IMR-90 (cell line): ENCODE results near the gene LZTS3. TPM values are rescaled to one million over a fixed set of nuclear protein-coding genes. Genes with fewer than 3 reads are reported as not detected.

ENCODE experiments used
- ATAC-seq: fragments of 200-7000 bp; cut with Tn5 transposase; 2 replicates; pipeline ENCODE4 v1.9.1; 2020; ENCODE audit warnings: low read depth, mild to moderate bottlenecking, moderate library complexity
- BruUV-seq: library from RNA; stranded (reverse); fragments of 400-500 nt; replicated peaks from 2 replicates; lab custom pipeline; 2021; lab: Mats Ljungman, UMichigan
- CTCF ChIA-PET: fragments of 300-600 bp; formaldehyde crosslinking; extraction: SDS; loops from one replicate; lab custom pipeline; 2021; ENCODE audit warnings: antibody characterized with exemption; lab: Yijun Ruan, JAX
- POLR2A ChIA-PET: fragments of 300-600 bp; sonication (Branson Sonifier 250); formaldehyde crosslinking; loops from one replicate; lab custom pipeline; 2022; ENCODE audit warnings: antibody characterized with exemption; ENCODE audit not compliant: unreplicated experiment; lab: Charles Lee
- DNase-seq: peaks from one replicate; pipeline ENCODE4 v3.0.0; 2013
- H2AFZ ChIP-seq: replicated peaks from 2 replicates; pipeline ENCODE3; 2013; ENCODE audit warnings: low read length, mild to moderate bottlenecking; ENCODE audit not compliant: poor library complexity
- H2AK5ac ChIP-seq: 2 replicates; pipeline ENCODE4 v1.6.1; 2013; ENCODE audit warnings: low read depth, low read length, inconsistent platforms
- H2AK9ac ChIP-seq: replicated peaks from 2 replicates; pipeline ENCODE3; 2013; ENCODE audit warnings: mild to moderate bottlenecking, low read depth, low read length, moderate library complexity; ENCODE audit not compliant: poor library complexity
- H2BK120ac ChIP-seq: 2 replicates; pipeline ENCODE4 v1.6.1; 2013; ENCODE audit warnings: low read depth, low read length, inconsistent platforms
- H2BK15ac ChIP-seq: 3 replicates; pipeline ENCODE4 v1.6.1; 2013; ENCODE audit warnings: low read depth, low read length, inconsistent platforms
- H2BK20ac ChIP-seq: 2 replicates; pipeline ENCODE4 v1.6.1; 2013; ENCODE audit warnings: low read depth, mild to moderate bottlenecking, inconsistent platforms, low read length, moderate library complexity
- H2BK5ac ChIP-seq: 2 replicates; pipeline ENCODE4 v1.6.1; 2013; ENCODE audit warnings: mild to moderate bottlenecking, low read depth, low read length, inconsistent platforms; ENCODE audit not compliant: poor library complexity, severe bottlenecking
- H3K14ac ChIP-seq: replicated peaks from 2 replicates; pipeline ENCODE4 v1.6.1; 2013; ENCODE audit warnings: low read depth, low read length, inconsistent platforms
- H3K18ac ChIP-seq: 2 replicates; pipeline ENCODE4 v1.6.1; 2013; ENCODE audit warnings: low read depth, low read length, control low read depth
- H3K23ac ChIP-seq: 2 replicates; pipeline ENCODE4 v1.6.1; 2013; ENCODE audit warnings: low read depth, low read length, inconsistent platforms
- H3K27ac ChIP-seq: 2 replicates; pipeline ENCODE4 v1.5.1; 2013; ENCODE audit warnings: mild to moderate bottlenecking, control low read depth, low read length; ENCODE audit not compliant: insufficient read depth
- H3K27me3 ChIP-seq: 2 replicates; pipeline ENCODE4 v1.6.1; 2013; ENCODE audit warnings: low read length; ENCODE audit not compliant: control insufficient read depth, insufficient read depth
- H3K36me3 ChIP-seq: 2 replicates; pipeline ENCODE4 v1.6.1; 2013; ENCODE audit warnings: low read length, mixed read lengths; ENCODE audit not compliant: control insufficient read depth, insufficient read depth
- H3K4ac ChIP-seq: 2 replicates; pipeline ENCODE4 v1.6.1; 2013; ENCODE audit warnings: low read depth, low read length, inconsistent platforms
- H3K4me1 ChIP-seq: 2 replicates; pipeline ENCODE4 v1.6.1; 2013; ENCODE audit warnings: low read length, mixed read lengths; ENCODE audit not compliant: control insufficient read depth, insufficient read depth
- H3K4me2 ChIP-seq: 2 replicates; pipeline ENCODE4 v1.6.1; 2013; ENCODE audit warnings: low read depth, mild to moderate bottlenecking, control low read depth, low read length, moderate library complexity
- H3K4me3 ChIP-seq: 2 replicates; pipeline ENCODE4 v1.5.1; 2013; ENCODE audit warnings: low read depth, mild to moderate bottlenecking, control low read depth, low read length, moderate library complexity; ENCODE audit not compliant: insufficient read depth
- H3K56ac ChIP-seq: 2 replicates; pipeline ENCODE4 v1.6.1; 2013; ENCODE audit warnings: low read length, inconsistent platforms; ENCODE audit not compliant: insufficient read depth; ENCODE audit errors: extremely low read depth
- H3K79me1 ChIP-seq, 2 experiments: 2 replicates each; pipeline ENCODE4 v1.6.1; 2013; ENCODE audit warnings: low read length in 2 of 2, inconsistent platforms in 1 of 2, low read depth in 1 of 2
- H3K9ac ChIP-seq: 2 replicates; pipeline ENCODE4 v1.6.1; 2013; ENCODE audit warnings: low read depth, low read length, control low read depth
- H3K9me1 ChIP-seq: 2 replicates; pipeline ENCODE4 v1.6.1; 2013; ENCODE audit warnings: low read length, inconsistent platforms; ENCODE audit not compliant: insufficient read depth
- H3K9me3 ChIP-seq: 2 replicates; pipeline ENCODE4 v1.6.1; 2013; ENCODE audit warnings: low read length; ENCODE audit not compliant: control insufficient read depth, insufficient read depth
- H4K20me1 ChIP-seq: 2 replicates; pipeline ENCODE4 v1.6.1; 2013; ENCODE audit warnings: low read length, inconsistent platforms; ENCODE audit not compliant: insufficient read depth
- H4K5ac ChIP-seq: 2 replicates; pipeline ENCODE4 v1.6.1; 2013; ENCODE audit warnings: mild to moderate bottlenecking, low read depth, low read length, control low read depth
- H4K8ac ChIP-seq, 2 experiments: 2 replicates each; pipeline ENCODE4 v1.6.1; 2013; ENCODE audit warnings: low read depth in 2 of 2, low read length in 2 of 2, control low read depth in 1 of 2, inconsistent platforms in 1 of 2
- H4K91ac ChIP-seq: 2 replicates; pipeline ENCODE4 v1.6.1; 2013; ENCODE audit warnings: low read depth, low read length, inconsistent platforms; ENCODE audit not compliant: insufficient read depth
- CHD1 ChIP-seq: IDR thresholded peaks from 2 replicates; pipeline ENCODE4 v1.6.1; 2012; ENCODE audit warnings: low read depth, low read length, improper control_type of control experiment
- MAFK ChIP-seq: IDR thresholded peaks from 2 replicates; pipeline ENCODE4 v1.6.1; 2012; ENCODE audit warnings: low read depth, low read length, improper control_type of control experiment
- MXI1 ChIP-seq: IDR thresholded peaks from 2 replicates; pipeline ENCODE4 v1.6.1; 2012; ENCODE audit warnings: low read depth, mild to moderate bottlenecking, low read length, moderate library complexity, borderline replicate concordance
- POLR2A ChIP-seq: IDR thresholded peaks from 2 replicates; pipeline ENCODE4 v1.6.1; 2012; ENCODE audit warnings: mild to moderate bottlenecking, low read depth, low read length
- RFX5 ChIP-seq: IDR thresholded peaks from 2 replicates; pipeline ENCODE4 v1.8.0; 2012; ENCODE audit warnings: low read depth, mild to moderate bottlenecking, low read length, moderate library complexity
- WGBS, 2 experiments: methylation state at CpG; one replicate each; pipeline versions ENCODE4 v1.1.5 to v1.1.7; 2013; ENCODE audit warnings: missing lambda C conversion rate in 2 of 2; ENCODE audit not compliant: insufficient read length in 1 of 2; ENCODE audit errors: extremely low coverage in 2 of 2; 5-methylcytosine and 5-hydroxymethylcytosine counted together
- dilution Hi-C: fragments of 300-500 bp; cut with HindIII; formaldehyde crosslinking; loops from one replicate; pipeline ENCODE4 v1.14.3; 2018; ENCODE audit warnings: low sequenced_read_pairs; ENCODE audit not compliant: unreplicated experiment
- in situ Hi-C: fragments of 300-500 bp; cut with MboI; formaldehyde crosslinking; loops from 3 replicates; pipeline ENCODE4 v1.14.3; 2019; ENCODE audit warnings: low sequenced_read_pairs, inconsistent platforms, mixed read lengths
- intact Hi-C: fragments of 100-400 bp; cut with micrococcal nuclease; formaldehyde crosslinking; loops from 2 replicates; pipeline ENCODE4 v1.10.0; 2022
- polyA plus RNA-seq, 3 experiments: library from polyadenylated mRNA; depleted of rRNA; stranded (reverse); fragments of >200 nt; gene quantifications; 2 replicates each; pipeline ENCODE4 v1.2.3, GENCODE V29; 2012; ENCODE audit warnings: low replicate concordance in 1 of 3
- total RNA-seq: library from RNA; depleted of rRNA; stranded (reverse); fragments of >200 nt; gene quantifications from 2 replicates; pipeline ENCODE4 v1.2.3, GENCODE V29; 2012
- TF ChIP-seq, protein P1 (sequence below): fragments of 150-350 bp; IDR thresholded peaks from 2 replicates; pipeline ENCODE4 v1.6.1; 2017; ENCODE audit warnings: mild to moderate bottlenecking, antibody characterized with exemption, low read length, low read depth

Gene LZTS3
- total and polyA plus RNA-seq, 2 of the 4 experiments (the other 2 are of a cell fraction) = 1.4 to 3.2 TPM

GRCh38 chr20:3164043-3164762 is 9.1 kb downstream of the LZTS3 start:
- ChIA-PET CTCF (no interaction called here), POLR2A (no interaction called here)
- no peak overlapping the region for H3K56ac ChIP-seq
- 81% methylated on average over 16 of the region's 32 CpGs; no CpG with 5 or more reads in 1 of the 2 experiments for WGBS, 2 experiments
- ATAC-seq (no peak), DNase-seq (no peak)
- intact Hi-C loops (no loop called here), dilution Hi-C loops (no loop called here), in situ Hi-C loops (no loop called here)
- TF ChIP-seq POLR2A (no peak), CHD1 (no peak), MAFK (no peak), RFX5 (no peak), MXI1 (no peak)
- TF ChIP-seq, protein P1, sequence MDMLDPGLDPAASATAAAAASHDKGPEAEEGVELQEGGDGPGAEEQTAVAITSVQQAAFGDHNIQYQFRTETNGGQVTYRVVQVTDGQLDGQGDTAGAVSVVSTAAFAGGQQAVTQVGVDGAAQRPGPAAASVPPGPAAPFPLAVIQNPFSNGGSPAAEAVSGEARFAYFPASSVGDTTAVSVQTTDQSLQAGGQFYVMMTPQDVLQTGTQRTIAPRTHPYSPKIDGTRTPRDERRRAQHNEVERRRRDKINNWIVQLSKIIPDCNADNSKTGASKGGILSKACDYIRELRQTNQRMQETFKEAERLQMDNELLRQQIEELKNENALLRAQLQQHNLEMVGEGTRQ = no peak
- no TSS peak for BruUV-seq
- no peaks in the 10 kb centered on the region for H3K9me3 ChIP-seq
- peak overlapping the region; percentile 70 for H2AK9ac ChIP-seq
- no peak overlapping the region for H3K9ac ChIP-seq
- no peak overlapping the region for H2BK20ac ChIP-seq
- peaks cover 5% of the 10 kb centered on the region; the same call in 1 of the 2 replicates for H3K4me1 ChIP-seq
- H2AFZ ChIP-seq = no peak overlapping the region
- no peak overlapping the region for H3K18ac ChIP-seq
- H4K5ac ChIP-seq = no peak overlapping the region
- H3K9me1 ChIP-seq = no peaks in the 10 kb centered on the region
- H2BK120ac ChIP-seq = no peak overlapping the region
- H4K20me1 ChIP-seq = peaks cover 5% of the 10 kb centered on the region
- peaks cover 0 to 1% of the 10 kb centered on the region in 2 experiments; a peak in 1 of 4 replicates for H3K79me1 ChIP-seq
- H3K4me3 ChIP-seq = no peak overlapping the region
- H3K27me3 ChIP-seq = peaks cover 13% of the 10 kb centered on the region
- H3K4me2 ChIP-seq = no peak overlapping the region
- H3K4ac ChIP-seq = no peak overlapping the region
- no peak overlapping the region for H3K23ac ChIP-seq
- no peak overlapping the region for H4K91ac ChIP-seq
- no peak overlapping the region for H3K14ac ChIP-seq
- H3K36me3 ChIP-seq = no peaks in the 10 kb centered on the region
- no peak overlapping the region for H2BK5ac ChIP-seq
- no peak overlapping the region for H3K27ac ChIP-seq
- H4K8ac ChIP-seq = no peak overlapping the region
- no peak overlapping the region for H2BK15ac ChIP-seq
- no peak overlapping the region for H2AK5ac ChIP-seq
